ENCODE measurements around the gene EXOC6B.

The EXOC6B gene

GRCh38 chr2:72475246-72475645 is 350.6 kb downstream of the EXOC6B start:
- no peaks in the 10 kb centered on the region for H3K9me2 ChIP-seq (replicated peaks; ENCODE audit: insufficient read depth, low read length)
- H3K4me1 ChIP-seq (ENCODE audit: low read length), result no peaks in the 10 kb centered on the region
- no peaks in the 10 kb centered on the region for H3K36me3 ChIP-seq (replicated peaks; ENCODE audit: insufficient read depth, low read length)
- H2AFZ ChIP-seq (ENCODE audit: low read length), result no peak overlapping the region
- no peak overlapping the region for H3K4me3 ChIP-seq (ENCODE audit: low read length)
- no peaks in the 10 kb centered on the region for H3K27me3 ChIP-seq (replicated peaks; ENCODE audit: insufficient read depth, low read length)
- TF ChIP-seq EZH2phosphoT487 (IDR thresholded peaks at IDR 0.05; ENCODE audit: low read length), result no peak
- no peak for TF ChIP-seq EZH2 (optimal IDR thresholded peaks at IDR 0.05; ENCODE audit: low read depth, low read length)
- no peak for TF ChIP-seq CTCF (IDR thresholded peaks at IDR 0.05; ENCODE audit: low read length)
- H3F3A ChIP-seq (ENCODE audit: insufficient read depth, low read length), result no peaks in the 10 kb centered on the region
- H3K79me2 ChIP-seq (ENCODE audit: low read length), result no peaks in the 10 kb centered on the region
- H3K9ac ChIP-seq (ENCODE audit: low read length), result no peak overlapping the region
- no peaks in the 10 kb centered on the region for H3K9me3 ChIP-seq (replicated peaks; ENCODE audit: insufficient read depth, low read length)
- no peaks in the 10 kb centered on the region for H4K20me1 ChIP-seq (ENCODE audit: insufficient read depth, low read length)
- no peak overlapping the region for H3K27ac ChIP-seq (ENCODE audit: low read length)
- no peak overlapping the region for H3K4me2 ChIP-seq (ENCODE audit: low read depth, low read length)
- DNase-seq, result no peak

- H3K4me1 ChIP-seq (ENCODE audit: low read length), result no peaks in the 10 kb centered on the region
- H3K79me2 ChIP-seq (ENCODE audit: low read length), result no peaks in the 10 kb centered on the region
- no peaks in the 10 kb centered on the region for H3K36me3 ChIP-seq (replicated peaks; ENCODE audit: insufficient read depth, low read length)
- no peak overlapping the region for H3K4me3 ChIP-seq (ENCODE audit: low read length)
- H2AFZ ChIP-seq (ENCODE audit: low read length), result no peak overlapping the region
- H3K9me2 ChIP-seq (replicated peaks; ENCODE audit: insufficient read depth, low read length), result no peaks in the 10 kb centered on the region
- H3K27ac ChIP-seq (ENCODE audit: low read length), result no peak overlapping the region
- H3K4me2 ChIP-seq (ENCODE audit: low read depth, low read length), result no peak overlapping the region
- H3K9me3 ChIP-seq (replicated peaks; ENCODE audit: insufficient read depth, low read length), result no peaks in the 10 kb centered on the region
- DNase-seq, result no peak
- H3K27me3 ChIP-seq (replicated peaks; ENCODE audit: insufficient read depth, low read length), result no peaks in the 10 kb centered on the region
- no peak overlapping the region for H3K9ac ChIP-seq (ENCODE audit: low read length)
- TF ChIP-seq CTCF (IDR thresholded peaks at IDR 0.05; ENCODE audit: low read length) (no peak), EZH2 (optimal IDR thresholded peaks at IDR 0.05; ENCODE audit: low read depth, low read length) (no peak), EZH2phosphoT487 (IDR thresholded peaks at IDR 0.05; ENCODE audit: low read length) (no peak)
- H3F3A ChIP-seq (ENCODE audit: insufficient read depth, low read length), result no peaks in the 10 kb centered on the region
- no peaks in the 10 kb centered on the region for H4K20me1 ChIP-seq (ENCODE audit: insufficient read depth, low read length)
Measured at GRCh38 chr2:72457801-72458516, 367.9 kb downstream of the EXOC6B start.

DNA sequence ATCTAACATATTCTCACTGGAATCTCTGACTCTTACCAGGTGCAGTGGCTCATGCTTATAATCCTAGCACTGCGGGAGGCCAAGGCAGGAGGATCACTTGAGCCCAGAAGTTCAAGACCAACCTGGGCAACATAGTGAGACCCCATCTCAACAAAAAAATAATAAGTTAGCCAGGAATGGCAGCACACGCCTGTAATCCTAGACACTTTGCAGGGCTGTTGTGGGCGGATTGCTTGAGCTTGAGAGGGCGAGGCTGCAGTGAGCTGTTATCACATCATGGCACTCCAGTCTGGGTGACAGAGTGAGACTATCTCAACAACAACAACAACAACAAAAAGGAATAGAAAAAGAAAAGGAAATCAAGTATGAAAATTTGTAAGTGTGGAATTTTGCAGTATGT is 371.6 kb downstream of the EXOC6B start:
- Histone ChIP-seq H3K9me2 (replicated peaks; ENCODE audit: insufficient read depth, low read length) (no peaks in the 10 kb centered on the region), H3K4me1 (ENCODE audit: low read length) (no peaks in the 10 kb centered on the region), H3K9ac (ENCODE audit: low read length) (no peak overlapping the region), H3K9me3 (replicated peaks; ENCODE audit: insufficient read depth, low read length) (no peaks in the 10 kb centered on the region), H3K4me3 (ENCODE audit: low read length) (no peak overlapping the region), H3K27me3 (replicated peaks; ENCODE audit: insufficient read depth, low read length) (no peaks in the 10 kb centered on the region), H3K4me2 (ENCODE audit: low read depth, low read length) (no peak overlapping the region), H2AFZ (ENCODE audit: low read length) (no peak overlapping the region), H3K79me2 (ENCODE audit: low read length) (no peaks in the 10 kb centered on the region), H3K36me3 (replicated peaks; ENCODE audit: insufficient read depth, low read length) (no peaks in the 10 kb centered on the region), H4K20me1 (ENCODE audit: insufficient read depth, low read length) (no peaks in the 10 kb centered on the region), H3F3A (ENCODE audit: insufficient read depth, low read length) (no peaks in the 10 kb centered on the region), H3K27ac (ENCODE audit: low read length) (no peak overlapping the region)
- no peak for DNase-seq
- TF ChIP-seq EZH2phosphoT487 (IDR thresholded peaks at IDR 0.05; ENCODE audit: low read length) (no peak), EZH2 (optimal IDR thresholded peaks at IDR 0.05; ENCODE audit: low read depth, low read length) (no peak), CTCF (IDR thresholded peaks at IDR 0.05; ENCODE audit: low read length) (no peak)

Data from MM.1S (cell line).